Hepatocyte (in vitro differentiated cells): ENCODE results near the gene PHLDB1. TPM values are rescaled to one million over a fixed set of nuclear protein-coding genes. Genes with fewer than 3 reads are reported as not detected.

Experiments
- DNase-seq: peaks from one replicate; pipeline ENCODE4 v3.0.0-alpha.2; 2016; ENCODE audit warnings: low spot score
- H2AFZ ChIP-seq: fragments of 200-600 bp; sonication (generic); 2 replicates; pipeline ENCODE4 v1.6.0; 2016; ENCODE audit warnings: antibody characterized with exemption, mild to moderate bottlenecking
- H3K27ac ChIP-seq: fragments of 200-600 bp; sonication (generic); 2 replicates; pipeline ENCODE4 v1.5.1; 2016; ENCODE audit warnings: mild to moderate bottlenecking
- H3K27me3 ChIP-seq: fragments of 200-600 bp; sonication (generic); 2 replicates; pipeline ENCODE4 v1.6.1; 2016
- H3K36me3 ChIP-seq: fragments of 200-600 bp; sonication (generic); replicated peaks from 2 replicates; pipeline ENCODE4 v1.5.1; 2016; ENCODE audit warnings: low read depth; ENCODE audit not compliant: insufficient read depth
- H3K4me1 ChIP-seq: fragments of 200-600 bp; sonication (generic); 2 replicates; pipeline ENCODE4 v1.5.1; 2016; ENCODE audit warnings: mild to moderate bottlenecking, moderate library complexity; ENCODE audit not compliant: insufficient read depth
- H3K4me2 ChIP-seq: fragments of 200-600 bp; sonication (generic); 2 replicates; pipeline ENCODE4 v1.6.0; 2016
- H3K4me3 ChIP-seq: fragments of 200-600 bp; sonication (generic); 2 replicates; pipeline ENCODE4 v1.5.1; 2016; ENCODE audit warnings: mild to moderate bottlenecking
- H3K79me2 ChIP-seq: fragments of 200-600 bp; sonication (generic); 2 replicates; pipeline ENCODE4 v1.6.0; 2017; ENCODE audit warnings: mild to moderate bottlenecking
- H3K9me2 ChIP-seq: fragments of 200-600 bp; sonication (generic); replicated peaks from 2 replicates; pipeline ENCODE4 v1.6.0; 2017; ENCODE audit warnings: mild to moderate bottlenecking; ENCODE audit not compliant: insufficient read depth
- H3K9me3 ChIP-seq: fragments of 200-600 bp; sonication (generic); 2 replicates; pipeline ENCODE4 v1.5.1; 2016; ENCODE audit warnings: low read depth, mild to moderate bottlenecking
- H4K20me1 ChIP-seq: fragments of 200-600 bp; sonication (generic); 2 replicates; pipeline ENCODE4 v1.6.0; 2016; ENCODE audit warnings: mild to moderate bottlenecking; ENCODE audit not compliant: insufficient read depth, poor library complexity, severe bottlenecking
- EZH2 ChIP-seq: fragments of 200-600 bp; sonication (generic); IDR thresholded peaks from 2 replicates; pipeline ENCODE4 v1.6.1; 2016; ENCODE audit warnings: antibody characterized with exemption, mild to moderate bottlenecking, borderline replicate concordance
- EZH2phosphoT487 ChIP-seq: fragments of 200-600 bp; sonication (generic); IDR thresholded peaks from one replicate; pipeline ENCODE4 v1.6.1; 2018; ENCODE audit warnings: antibody characterized with exemption, mild to moderate bottlenecking, low read depth, moderate library complexity; ENCODE audit not compliant: unreplicated experiment, severe bottlenecking
- WGBS: methylation state at CpG from one replicate; pipeline ENCODE4 v1.1.6; 2016; ENCODE audit warnings: low lambda C conversion rate; ENCODE audit errors: missing lambda C conversion rate; 5-methylcytosine and 5-hydroxymethylcytosine counted together
- polyA plus RNA-seq: library from polyadenylated mRNA; unstranded; fragments of >200 nt; fragmentation: Nextera tagmentation; extraction: Ambion mirVana; gene quantifications from 2 replicates; pipeline ENCODE4 v1.2.1, GENCODE V29; 2016
- total RNA-seq: library from RNA; depleted of rRNA; stranded (reverse); fragments of >200 nt; gene quantifications from 2 replicates; pipeline ENCODE4 v1.2.3, GENCODE V29; 2014
- TF ChIP-seq, protein P1 (sequence below): fragments of 200-600 bp; sonication (generic); IDR thresholded peaks from 2 replicates; pipeline ENCODE4 v1.5.1; 2016; ENCODE audit warnings: antibody characterized with exemption, mild to moderate bottlenecking; ENCODE audit not compliant: poor library complexity

The PHLDB1 gene
- total and polyA plus RNA-seq, 2 experiments from 2014 or later: 51.8 to 71.1 TPM

DNA sequence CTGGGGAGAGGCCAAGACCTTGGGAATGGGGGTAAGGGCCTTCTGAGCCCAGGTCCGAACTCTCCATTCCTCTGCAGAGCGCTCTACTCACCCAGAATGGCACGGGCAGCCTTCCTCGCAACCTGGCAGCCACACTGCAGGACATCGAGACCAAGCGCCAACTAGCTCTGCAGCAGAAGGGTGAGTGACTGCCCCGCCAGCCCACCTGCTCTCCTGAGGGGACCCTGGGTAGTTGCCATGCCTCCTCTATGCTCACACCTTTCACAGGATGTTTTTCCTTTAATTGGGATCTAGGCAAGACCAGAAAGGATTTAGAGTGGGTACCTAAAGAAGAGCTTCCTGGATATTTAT is 36.6 kb downstream of the PHLDB1 start:
- Histone ChIP-seq H3K79me2 (no peaks in the 10 kb centered on the region), H3K4me3 (no peak overlapping the region), H3K4me1 (peaks cover 9% of the 10 kb centered on the region), H2AFZ (no peak overlapping the region), H3K36me3 (no peaks in the 10 kb centered on the region), H3K27me3 (no peaks in the 10 kb centered on the region), H3K27ac (no peak overlapping the region), H4K20me1 (no peaks in the 10 kb centered on the region), H3K4me2 (no peak overlapping the region), H3K9me2 (no peaks in the 10 kb centered on the region), H3K9me3 (no peaks in the 10 kb centered on the region)
- no peak for TF ChIP-seq EZH2phosphoT487
- 97% methylated on average over 7 of the region's 7 CpGs for WGBS
- DNase-seq: no peak

- DNase-seq: no peak
- Histone ChIP-seq H3K4me3 (no peak overlapping the region), H3K4me1 (peaks cover 9% of the 10 kb centered on the region), H3K4me2 (no peak overlapping the region), H4K20me1 (no peaks in the 10 kb centered on the region), H2AFZ (no peak overlapping the region), H3K9me3 (no peaks in the 10 kb centered on the region), H3K79me2 (no peaks in the 10 kb centered on the region), H3K36me3 (no peaks in the 10 kb centered on the region), H3K9me2 (no peaks in the 10 kb centered on the region), H3K27ac (no peak overlapping the region), H3K27me3 (no peaks in the 10 kb centered on the region)
- WGBS: 99% methylated on average over 10 of the region's 10 CpGs
- TF ChIP-seq, protein P1, sequence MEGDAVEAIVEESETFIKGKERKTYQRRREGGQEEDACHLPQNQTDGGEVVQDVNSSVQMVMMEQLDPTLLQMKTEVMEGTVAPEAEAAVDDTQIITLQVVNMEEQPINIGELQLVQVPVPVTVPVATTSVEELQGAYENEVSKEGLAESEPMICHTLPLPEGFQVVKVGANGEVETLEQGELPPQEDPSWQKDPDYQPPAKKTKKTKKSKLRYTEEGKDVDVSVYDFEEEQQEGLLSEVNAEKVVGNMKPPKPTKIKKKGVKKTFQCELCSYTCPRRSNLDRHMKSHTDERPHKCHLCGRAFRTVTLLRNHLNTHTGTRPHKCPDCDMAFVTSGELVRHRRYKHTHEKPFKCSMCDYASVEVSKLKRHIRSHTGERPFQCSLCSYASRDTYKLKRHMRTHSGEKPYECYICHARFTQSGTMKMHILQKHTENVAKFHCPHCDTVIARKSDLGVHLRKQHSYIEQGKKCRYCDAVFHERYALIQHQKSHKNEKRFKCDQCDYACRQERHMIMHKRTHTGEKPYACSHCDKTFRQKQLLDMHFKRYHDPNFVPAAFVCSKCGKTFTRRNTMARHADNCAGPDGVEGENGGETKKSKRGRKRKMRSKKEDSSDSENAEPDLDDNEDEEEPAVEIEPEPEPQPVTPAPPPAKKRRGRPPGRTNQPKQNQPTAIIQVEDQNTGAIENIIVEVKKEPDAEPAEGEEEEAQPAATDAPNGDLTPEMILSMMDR: no peak
- TF ChIP-seq EZH2: no peak
- TF ChIP-seq EZH2phosphoT487: no peak
Measured at GRCh38 chr11:118644496-118644895, 37.1 kb downstream of the PHLDB1 start.

DNA sequence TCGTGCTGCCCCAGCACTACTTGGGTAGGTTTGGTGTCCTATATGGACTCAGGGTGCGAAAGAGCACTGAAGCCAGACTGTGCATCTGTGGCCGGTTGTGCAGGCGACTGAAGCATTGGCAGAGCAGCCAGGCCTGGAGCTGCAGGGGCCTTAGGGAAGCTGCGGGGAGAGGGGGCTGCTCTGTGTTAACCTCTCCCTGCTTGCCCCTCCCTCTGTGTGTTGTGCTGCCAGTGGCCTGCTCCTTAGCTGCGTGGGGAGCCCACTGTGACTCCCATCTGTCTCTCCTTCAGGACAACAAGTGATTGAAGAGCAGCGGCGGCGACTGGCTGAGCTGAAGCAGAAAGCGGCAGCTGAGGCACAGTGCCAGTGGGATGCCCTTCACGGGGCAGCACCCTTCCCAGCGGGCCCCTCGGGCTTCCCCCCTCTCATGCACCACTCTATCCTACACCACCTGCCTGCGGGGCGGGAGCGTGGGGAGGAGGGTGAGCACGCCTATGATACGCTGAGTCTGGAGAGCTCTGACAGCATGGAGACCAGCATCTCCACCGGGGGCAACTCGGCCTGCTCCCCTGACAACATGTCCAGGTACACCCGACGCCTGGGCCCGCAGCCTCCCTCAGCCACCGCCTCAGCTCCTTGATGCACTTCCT is 37.8 kb downstream of the PHLDB1 start:
- Histone ChIP-seq H2AFZ (no peak overlapping the region), H3K4me3 (no peak overlapping the region), H3K36me3 (no peaks in the 10 kb centered on the region), H3K79me2 (no peaks in the 10 kb centered on the region), H3K9me2 (no peaks in the 10 kb centered on the region), H3K27me3 (no peaks in the 10 kb centered on the region), H3K4me2 (no peak overlapping the region), H3K9me3 (no peaks in the 10 kb centered on the region), H4K20me1 (no peaks in the 10 kb centered on the region), H3K27ac (no peak overlapping the region), H3K4me1 (peaks cover 9% of the 10 kb centered on the region)
- no peak for DNase-seq
- TF ChIP-seq, protein P1: no peak
- no peak for TF ChIP-seq EZH2
- WGBS: 98% methylated on average over 24 of the region's 24 CpGs

GRCh38 chr11:118646393-118646792 is 39.0 kb downstream of the PHLDB1 start:
- Histone ChIP-seq H3K9me2 (no peaks in the 10 kb centered on the region), H3K79me2 (no peaks in the 10 kb centered on the region), H4K20me1 (no peaks in the 10 kb centered on the region), H3K4me2 (no peak overlapping the region), H3K4me1 (peaks cover 9% of the 10 kb centered on the region), H3K9me3 (no peaks in the 10 kb centered on the region), H3K4me3 (no peak overlapping the region), H3K36me3 (no peaks in the 10 kb centered on the region), H3K27ac (no peak overlapping the region), H3K27me3 (no peaks in the 10 kb centered on the region), H2AFZ (no peak overlapping the region)
- WGBS: 74% methylated on average over 3 of the region's 3 CpGs
- TF ChIP-seq EZH2phosphoT487 (no peak), EZH2 (no peak)
- TF ChIP-seq, protein P1: no peak
- DNase-seq: no peak
